Tibial nerve (tissue), 4 donors: ENCODE results near the gene RBCK1.

Experiments
- EP300 ChIP-seq, 2 donors: sonication (generic); formaldehyde crosslinking; IDR thresholded peaks; one replicate each; pipeline ENCODE4 v1.6.1; 2017; ENCODE audit warnings: antibody characterized with exemption in 2 of 2, mild to moderate bottlenecking in 1 of 2
- POLR2A ChIP-seq, 2 donors: fragments of 450-650 bp; IDR thresholded peaks; one replicate each; pipeline ENCODE4 v1.6.1; 2017; ENCODE audit warnings: antibody characterized with exemption in 2 of 2, mild to moderate bottlenecking in 2 of 2, moderate library complexity in 2 of 2
- TF ChIP-seq, protein P1 (sequence below), 5 experiments: fragments of 200-600 bp in 3 of 5; fragments of 450-650 bp in 2 of 5; sonication (generic) in 3 of 5; IDR thresholded peaks; one replicate each; pipeline ENCODE4 v1.5.1; 2016 to 2019; ENCODE audit warnings: antibody characterized with exemption in 5 of 5, mild to moderate bottlenecking in 3 of 5, moderate library complexity in 2 of 5

DNA sequence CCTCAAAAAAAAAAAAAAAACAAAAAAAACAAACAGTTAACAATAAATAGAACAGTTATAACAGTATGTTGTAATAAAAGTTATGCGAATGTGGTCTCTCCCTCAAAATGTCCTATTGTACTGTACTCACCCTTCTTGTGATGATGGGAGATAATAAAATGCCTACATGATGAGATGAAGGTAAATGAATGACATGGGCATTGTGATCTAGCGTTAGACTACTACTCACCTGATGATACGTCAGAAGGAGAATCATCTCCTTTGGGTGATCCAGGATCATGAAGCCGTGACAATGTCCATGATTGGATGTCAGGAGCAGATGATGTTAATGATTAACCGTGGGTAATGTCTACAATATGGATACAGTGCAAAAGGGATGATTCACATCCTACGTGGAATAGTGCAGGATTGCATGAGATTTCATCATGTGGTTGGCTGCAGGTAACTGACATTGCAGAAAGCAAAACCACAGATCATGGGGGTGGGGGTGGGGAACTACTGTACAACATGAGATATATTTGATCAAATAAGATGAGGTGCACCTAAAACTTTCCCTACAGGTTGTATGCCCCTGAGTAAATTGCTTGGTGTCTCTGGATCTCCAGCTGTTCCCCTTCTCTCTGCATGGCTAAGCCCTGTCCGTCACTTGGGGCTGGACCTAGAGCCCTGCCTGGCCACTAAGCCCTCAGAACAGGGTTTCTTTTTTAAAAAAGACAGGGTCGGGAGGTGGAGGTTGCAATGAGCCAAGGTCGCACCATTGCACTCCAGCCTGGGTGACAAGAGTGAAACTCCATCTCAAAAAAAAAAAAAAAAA is 6.2 kb upstream of the RBCK1 start:
- TF ChIP-seq EP300 (IDR thresholded peaks at IDR 0.05): no peak
- no peak for TF ChIP-seq POLR2A (IDR thresholded peaks at IDR 0.05)
- TF ChIP-seq, protein P1, sequence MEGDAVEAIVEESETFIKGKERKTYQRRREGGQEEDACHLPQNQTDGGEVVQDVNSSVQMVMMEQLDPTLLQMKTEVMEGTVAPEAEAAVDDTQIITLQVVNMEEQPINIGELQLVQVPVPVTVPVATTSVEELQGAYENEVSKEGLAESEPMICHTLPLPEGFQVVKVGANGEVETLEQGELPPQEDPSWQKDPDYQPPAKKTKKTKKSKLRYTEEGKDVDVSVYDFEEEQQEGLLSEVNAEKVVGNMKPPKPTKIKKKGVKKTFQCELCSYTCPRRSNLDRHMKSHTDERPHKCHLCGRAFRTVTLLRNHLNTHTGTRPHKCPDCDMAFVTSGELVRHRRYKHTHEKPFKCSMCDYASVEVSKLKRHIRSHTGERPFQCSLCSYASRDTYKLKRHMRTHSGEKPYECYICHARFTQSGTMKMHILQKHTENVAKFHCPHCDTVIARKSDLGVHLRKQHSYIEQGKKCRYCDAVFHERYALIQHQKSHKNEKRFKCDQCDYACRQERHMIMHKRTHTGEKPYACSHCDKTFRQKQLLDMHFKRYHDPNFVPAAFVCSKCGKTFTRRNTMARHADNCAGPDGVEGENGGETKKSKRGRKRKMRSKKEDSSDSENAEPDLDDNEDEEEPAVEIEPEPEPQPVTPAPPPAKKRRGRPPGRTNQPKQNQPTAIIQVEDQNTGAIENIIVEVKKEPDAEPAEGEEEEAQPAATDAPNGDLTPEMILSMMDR (IDR thresholded peaks at IDR 0.05): no peak
